Measurements from ENCODE around the gene AKAP10.
"Not testable (repeated sequence)": the region's sequence is repeated elsewhere in the genome, so short reads cannot be mapped to it uniquely, and the experiment has no call there.

The AKAP10 gene, protein sequence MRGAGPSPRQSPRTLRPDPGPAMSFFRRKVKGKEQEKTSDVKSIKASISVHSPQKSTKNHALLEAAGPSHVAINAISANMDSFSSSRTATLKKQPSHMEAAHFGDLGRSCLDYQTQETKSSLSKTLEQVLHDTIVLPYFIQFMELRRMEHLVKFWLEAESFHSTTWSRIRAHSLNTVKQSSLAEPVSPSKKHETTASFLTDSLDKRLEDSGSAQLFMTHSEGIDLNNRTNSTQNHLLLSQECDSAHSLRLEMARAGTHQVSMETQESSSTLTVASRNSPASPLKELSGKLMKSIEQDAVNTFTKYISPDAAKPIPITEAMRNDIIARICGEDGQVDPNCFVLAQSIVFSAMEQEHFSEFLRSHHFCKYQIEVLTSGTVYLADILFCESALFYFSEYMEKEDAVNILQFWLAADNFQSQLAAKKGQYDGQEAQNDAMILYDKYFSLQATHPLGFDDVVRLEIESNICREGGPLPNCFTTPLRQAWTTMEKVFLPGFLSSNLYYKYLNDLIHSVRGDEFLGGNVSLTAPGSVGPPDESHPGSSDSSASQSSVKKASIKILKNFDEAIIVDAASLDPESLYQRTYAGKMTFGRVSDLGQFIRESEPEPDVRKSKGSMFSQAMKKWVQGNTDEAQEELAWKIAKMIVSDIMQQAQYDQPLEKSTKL

DNA sequence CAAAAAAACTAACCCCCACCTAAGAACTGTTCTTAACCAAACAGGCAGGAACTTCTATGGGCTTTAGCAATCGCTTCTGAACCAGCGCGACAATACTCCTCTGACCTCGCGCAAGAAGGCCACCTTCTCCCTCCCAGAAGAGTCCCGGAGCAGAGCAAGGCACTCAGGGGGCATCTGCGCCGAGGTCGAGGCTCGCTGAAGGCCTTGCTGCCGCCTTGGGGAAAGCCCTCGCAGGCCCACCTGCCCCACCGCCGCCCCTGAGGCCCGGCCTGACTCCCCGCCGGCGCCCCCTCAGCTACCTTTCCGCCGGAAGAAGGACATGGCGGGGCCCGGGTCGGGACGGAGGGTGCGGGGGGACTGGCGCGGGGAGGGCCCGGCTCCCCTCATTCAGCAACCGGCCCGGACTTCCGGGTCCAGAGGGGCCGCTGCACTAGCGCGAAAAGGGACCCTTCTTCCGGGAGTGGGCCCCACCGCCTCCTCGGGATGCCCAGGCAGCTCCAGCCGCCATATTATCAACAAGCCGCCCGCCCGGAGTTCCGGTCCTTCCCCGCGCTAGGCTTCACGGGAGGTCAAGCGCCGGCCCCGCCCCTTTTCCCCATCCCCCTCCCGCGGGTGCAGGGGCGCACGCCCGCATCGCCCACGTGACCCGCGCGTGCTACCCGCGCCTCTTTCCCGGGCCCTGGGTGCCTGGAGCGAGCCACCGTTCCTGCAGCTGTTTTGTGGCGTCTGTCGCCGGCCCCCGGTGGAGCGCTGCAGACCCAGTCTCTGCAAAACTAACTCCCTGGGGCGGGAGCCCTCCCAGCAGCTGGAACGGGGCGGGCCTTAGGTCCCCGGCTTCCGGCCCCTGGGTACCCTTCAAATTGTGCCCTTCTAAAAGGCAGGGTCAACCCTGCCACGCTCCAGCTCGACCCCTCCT is at the start of gene AKAP10:
Gene AKAP10, minus strand, starts transcription at position 536 of the 916 bp plus-strand sequence. Its CDS starts 149 bp downstream, at position 387.
- peak; percentile 95 for DNase-seq (ENCODE audit: low read depth)

DNA sequence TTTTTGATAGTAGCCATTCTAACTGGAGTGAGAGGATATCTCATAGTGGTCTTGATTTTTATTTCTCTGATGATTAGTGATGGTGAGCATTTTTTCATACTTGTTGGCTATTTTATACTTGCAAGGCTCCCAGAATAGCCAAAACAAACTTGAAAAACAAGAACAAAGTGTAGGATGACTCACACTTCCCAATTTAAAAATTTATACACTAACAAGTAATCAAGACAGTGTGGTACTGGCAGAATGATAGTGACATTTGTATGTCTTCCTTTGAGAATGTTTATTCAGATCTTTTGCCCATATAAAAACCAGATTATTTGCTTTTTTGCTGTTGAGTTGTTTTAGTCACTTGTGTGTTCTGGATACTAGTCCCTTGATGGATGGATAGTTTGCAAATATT is 49.3 kb upstream of the AKAP10 start:
- no peak for DNase-seq (ENCODE audit: low read depth)

DNA sequence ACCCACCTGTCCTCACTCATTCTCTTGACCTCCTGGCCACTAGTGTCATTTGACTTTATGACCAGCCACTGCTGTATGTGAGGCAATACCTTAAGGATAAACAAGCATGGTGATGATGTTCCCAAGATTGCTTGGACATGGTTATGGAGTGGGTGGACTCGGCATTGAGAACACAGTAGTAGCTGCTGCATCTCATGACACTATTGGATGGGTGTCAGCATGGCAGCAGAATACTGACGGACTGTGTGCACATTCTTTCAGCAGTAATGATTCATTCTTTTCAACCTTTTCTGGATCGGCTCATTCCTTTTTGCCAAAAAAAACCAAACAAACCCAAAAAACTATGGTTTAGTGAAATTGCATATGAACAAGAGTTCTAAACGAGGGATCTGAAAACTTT is 45.1 kb upstream of the AKAP10 start:
- no peak for DNase-seq (ENCODE audit: low read depth)

DNA sequence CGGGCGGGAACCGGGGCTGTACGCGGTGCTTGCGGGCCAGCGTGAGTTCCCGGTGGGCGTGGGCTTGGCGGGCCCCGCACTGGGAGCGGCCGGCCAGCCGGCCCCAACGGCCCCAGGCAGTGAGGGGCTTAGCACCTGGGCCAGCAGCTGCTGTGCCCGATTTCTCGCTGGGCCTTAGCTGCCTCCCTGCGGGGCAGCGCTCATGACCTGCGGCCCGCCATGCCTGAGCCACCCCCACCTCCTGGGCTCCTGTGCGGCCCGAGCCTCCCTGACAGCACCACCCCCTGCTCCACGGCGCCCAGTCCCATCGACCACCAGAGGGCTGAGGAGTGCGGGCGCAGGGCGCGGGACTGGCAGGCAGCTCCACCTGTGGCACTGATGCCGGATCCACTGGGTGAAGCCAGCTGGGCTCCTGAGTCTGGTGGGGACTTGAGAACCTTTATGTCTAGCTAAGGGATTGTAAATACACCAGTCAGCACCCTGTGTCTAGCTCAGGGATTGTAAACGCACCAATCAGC is 38.9 kb upstream of the AKAP10 start:
- not testable (repeated sequence) for DNase-seq (ENCODE audit: low read depth)

DNA sequence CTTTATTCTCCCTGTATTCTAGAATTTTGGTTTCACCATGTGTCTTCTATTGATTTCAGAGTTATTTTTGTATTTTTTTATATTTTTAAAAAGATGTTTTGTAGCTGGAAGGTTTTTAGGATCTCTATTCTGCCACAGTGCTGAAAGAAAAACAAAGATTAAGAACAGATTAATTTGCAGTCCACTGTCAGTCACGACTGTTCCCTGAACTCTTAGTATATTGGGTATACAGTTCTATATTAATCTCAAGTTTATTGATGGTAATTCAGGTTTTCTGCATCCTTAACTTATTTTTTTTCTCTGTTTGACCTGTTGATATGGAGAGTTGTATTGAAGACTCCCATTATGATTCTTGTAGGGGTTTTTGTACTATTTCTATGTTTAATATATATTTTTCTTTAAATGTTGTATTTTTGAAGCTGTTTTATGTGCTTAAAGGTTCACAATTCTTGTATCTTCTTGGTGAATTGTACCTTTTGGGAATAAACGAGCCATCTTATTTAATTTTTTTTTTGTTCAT is 34.4 kb upstream of the AKAP10 start:
- DNase-seq (ENCODE audit: low read depth): no peak

DNA sequence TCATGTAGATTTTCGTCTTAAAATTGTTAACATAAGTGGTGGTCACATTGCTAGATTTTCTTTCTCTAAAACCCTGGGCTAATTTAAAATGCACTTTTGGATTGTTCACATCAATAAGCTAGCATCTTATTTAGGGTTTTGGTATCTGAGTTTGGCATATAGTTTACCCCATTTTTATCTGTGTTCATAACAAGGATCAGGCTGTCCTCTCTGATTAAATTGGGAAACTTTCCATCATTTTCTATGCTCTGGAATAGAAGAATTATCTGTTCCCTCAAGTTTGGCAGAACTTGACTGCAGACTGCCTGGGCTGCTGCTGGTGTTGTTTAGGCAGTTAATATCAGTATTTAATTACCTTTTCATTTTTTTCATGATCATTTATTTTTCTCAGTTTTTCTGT is 33.3 kb upstream of the AKAP10 start:
- DNase-seq (ENCODE audit: low read depth): no peak

DNA sequence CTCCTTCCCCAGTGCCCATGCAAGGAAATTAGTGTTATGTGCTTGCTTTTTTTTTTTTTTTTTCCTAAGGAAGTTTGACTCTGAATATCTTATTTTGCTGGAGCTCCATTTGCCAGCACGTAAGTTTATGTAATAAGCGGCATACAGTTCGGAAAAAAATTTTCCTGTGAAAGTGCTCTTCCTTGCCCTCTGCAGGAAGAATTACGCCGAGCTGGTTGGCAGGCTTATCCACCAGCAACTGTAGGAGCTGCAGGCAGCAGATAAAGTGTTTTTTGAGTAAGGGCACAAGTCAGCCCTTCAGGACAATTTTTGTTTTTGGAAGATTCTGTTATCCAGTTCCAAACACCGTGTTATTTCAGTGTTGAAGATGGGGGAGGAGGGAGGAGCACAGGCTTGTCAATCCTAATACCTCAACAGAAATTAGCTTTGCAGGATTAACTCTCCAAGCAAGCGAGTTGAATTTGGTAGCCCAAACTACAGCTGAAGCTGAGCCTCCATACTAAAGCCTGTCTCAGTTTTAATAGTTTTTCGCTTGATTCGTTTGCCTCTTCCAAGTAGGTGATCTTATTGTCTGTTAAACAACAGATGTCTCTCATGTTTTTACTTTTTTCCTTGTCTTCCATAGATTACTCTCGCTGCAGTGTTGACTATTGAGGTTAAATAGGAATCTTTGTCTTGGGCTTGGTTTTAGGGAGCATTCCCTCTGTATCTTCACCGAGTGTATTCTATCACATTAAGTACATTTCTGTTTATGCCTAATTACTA is 32.7 kb upstream of the AKAP10 start:
- DNase-seq (ENCODE audit: low read depth): no peak

DNA sequence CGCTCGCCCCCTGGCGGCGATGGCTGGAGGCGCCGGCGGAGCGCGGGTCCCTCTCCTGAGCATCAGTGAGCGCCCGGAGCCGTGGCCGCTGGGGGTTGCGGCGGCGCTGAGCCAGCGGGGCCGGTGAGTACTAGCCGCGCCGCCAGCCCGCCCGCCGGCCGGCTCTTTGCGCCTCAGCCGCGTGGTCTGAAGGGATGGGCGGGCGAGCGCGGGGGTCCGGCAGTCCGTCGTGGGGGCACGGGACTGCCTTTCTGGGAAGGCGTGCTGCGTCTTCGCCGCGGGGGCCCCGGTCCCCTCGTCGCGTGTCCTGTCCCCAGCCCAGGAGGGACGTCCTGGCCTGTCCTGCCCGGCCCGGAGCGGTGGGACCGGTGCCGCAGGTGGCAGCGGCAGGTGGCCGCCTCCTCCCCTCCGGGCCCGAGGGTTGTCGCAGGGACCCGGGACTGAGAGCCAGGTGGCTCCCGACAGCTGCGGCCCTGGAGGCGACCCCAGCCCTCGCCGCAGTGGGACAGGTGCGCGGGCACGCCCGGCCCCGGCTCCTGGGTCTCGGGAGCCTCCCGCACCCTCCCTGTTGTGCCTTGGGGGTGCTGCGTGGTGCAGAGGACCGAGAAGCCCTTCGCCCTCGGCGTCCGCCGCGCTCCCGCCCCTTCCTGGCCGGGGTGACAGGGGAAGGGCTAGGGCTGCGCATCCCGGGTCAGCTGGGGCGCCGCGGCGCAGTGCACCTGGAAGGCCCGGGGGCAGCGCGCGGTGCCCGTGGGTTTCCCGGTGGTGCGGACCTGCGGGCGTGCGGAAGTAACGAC is 31.9 kb upstream of the AKAP10 start, which contains the start of gene SPECC1:
Gene SPECC1, plus strand, starts transcription at position 58 of the 797 bp plus-strand sequence. CDS start 87,293 bp downstream, outside the sequence.
- DNase-seq (ENCODE audit: low read depth): peak; percentile 82

DNA sequence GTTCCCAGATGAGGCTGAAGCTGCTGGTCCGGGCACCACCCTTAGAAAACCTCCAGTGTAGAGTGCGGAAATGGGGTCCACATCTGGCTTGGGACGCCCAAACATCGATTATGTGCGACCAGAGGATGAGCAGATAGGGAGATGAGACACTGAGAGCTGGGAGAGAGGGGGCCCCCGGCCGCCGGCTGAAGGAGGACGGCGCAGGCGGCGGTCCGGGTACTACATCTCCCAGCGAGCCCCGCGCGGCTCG is 31.3 kb upstream of the AKAP10 start:
- DNase-seq (ENCODE audit: low read depth): no peak

DNA sequence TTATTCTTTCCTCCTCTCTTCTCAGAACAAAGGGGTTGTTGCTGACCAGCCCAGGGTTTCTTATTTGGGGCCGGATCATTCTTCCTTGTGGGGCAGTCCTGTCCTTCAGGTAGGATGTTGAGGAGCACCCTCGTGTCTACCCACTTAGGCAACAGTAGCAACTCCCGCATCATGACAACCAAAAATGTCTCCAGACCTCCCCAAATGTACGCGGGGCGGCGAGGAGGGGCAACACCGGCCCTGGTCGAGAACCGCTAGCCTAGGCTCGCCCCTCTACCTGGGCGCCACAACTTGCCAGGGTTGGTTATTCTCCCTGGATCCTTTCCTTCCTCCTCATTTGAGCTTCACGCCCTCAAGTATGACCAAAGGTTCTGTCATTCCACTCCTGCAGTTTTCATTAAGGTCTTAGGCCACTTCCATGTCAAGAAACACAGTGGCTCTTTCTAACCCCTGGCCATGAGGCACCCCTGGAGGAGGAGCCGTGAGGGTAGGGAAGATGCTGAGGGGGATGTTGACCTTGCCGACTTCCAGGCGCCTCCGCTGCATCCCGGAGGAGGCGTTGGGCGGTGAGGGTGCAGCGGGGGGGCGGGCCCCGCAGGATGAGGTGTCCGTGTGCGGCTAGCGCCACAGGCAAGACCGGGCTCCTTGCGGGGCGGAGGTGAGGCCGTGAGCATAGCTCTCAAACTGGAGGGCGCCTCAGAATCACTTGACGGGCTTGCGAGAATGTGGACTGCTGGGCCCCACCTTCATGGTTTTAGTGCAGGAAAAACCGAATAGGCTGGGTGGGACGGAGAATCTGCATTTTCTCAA is 30.8 kb upstream of the AKAP10 start:
- DNase-seq (ENCODE audit: low read depth): no peak

DNA sequence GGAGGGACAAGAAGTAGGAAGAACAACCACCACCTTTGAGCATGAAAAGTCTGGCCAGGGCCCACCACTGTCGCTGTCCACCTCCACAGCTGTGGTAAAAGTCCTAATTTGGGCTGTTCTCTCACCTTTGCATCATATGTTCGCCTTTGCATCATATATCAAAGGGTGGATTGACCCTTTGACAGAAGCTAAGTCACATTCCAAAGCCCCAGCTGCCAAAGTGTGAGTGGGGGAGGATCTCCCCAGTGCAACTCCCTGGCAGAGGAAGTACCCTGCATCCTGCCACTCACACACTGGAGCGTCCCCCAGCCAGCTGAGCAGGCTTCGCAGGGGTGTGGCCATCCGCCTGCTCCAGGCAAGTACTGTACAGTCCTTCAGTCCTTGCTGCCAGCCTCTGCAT is 18.9 kb upstream of the AKAP10 start:
- DNase-seq (ENCODE audit: low read depth): no peak

DNA sequence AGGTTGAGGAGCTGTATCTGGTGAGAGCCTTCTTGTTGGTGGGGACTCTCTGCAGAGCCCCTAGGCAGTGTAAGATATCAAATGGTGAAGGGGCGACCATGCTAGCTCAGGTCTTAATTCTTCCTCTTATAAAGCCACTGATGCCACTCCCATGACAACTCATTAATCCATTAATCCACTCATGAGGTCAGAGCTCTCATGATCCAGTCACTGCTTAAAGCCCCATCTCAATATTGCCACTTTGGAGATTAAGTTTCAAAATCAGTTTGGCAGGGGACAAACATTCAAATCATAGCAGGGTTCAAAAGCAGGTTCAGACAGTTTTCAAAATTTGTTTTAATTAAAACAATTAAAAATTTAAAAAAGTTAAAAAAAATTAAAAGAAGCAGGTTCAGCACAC is 18.5 kb upstream of the AKAP10 start:
- no peak for DNase-seq (ENCODE audit: low read depth)

DNA sequence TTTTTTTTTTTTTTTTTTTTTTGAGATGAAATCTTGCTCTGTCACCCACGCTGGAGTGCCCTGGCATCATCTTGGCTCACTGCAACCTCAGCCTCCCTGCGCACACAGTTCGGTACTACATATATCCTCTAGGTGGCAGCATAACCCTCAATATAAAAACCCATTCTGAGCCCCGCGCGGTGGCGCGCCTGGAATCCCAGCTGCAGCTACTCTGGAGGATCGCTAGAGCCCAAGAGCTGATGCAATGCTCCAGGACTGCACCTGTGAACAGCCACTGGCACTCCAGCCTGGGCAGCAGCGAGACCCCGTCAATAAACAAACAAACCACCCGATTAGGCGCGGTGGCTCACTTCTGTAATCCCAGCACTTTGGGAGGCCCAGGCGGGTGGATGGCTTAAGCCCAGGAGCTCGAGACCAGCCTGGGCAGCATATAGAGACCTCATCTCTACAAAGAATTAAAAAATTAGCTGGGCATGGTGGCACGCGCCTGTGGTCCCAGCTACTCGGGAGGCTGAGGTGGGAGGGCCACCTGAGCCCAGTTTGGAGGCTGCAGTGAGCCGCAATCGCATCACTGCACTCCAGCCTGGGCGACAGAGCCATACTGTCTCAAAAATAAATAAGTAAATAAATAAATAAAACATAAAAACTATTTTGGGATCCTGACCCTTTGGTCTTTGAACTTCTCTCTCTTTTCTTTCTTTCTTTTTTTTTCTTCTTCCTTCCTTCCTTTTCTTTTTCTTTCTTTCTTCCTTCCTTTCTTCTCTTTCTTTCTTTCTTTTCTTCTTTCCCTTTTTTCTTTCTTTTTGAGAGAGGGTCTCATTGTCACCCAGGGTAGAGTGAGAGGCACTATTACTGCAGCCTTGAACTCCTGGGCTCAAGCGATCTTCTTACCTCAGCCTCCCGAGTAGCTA is 15.4 kb upstream of the AKAP10 start:
- peak; percentile 65 for DNase-seq (ENCODE audit: low read depth)

DNA sequence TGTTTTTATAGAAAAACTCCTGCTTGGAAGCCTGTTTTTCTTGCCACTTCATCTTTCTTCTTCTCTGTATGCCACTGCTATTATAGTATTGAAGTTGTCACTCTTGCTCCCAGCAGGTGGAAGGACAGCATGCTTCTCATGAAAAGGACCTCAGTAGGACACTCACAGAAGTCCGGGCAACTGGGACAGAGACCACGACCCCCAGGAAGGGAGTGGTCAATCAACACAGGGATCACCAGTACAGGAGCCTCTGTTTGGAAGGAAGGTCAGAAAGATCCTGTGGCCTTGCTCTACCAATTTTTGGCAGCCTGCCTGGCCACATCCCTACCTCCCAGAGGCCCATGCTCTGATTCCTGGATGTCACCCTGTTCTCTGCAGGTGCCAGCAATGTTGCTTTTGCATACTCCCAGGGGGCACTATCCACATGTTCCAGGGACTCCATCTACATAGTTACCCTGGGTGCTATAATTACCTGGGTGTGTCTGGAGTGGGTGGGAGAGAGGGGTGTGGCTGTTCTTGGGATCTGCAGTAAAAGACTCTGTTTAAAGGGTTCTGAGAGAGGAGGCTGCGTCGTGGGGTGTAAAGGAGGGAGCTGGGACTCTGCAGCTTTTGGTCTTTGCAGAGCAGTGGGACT is 13.7 kb upstream of the AKAP10 start:
- no peak for DNase-seq (ENCODE audit: low read depth)

DNA sequence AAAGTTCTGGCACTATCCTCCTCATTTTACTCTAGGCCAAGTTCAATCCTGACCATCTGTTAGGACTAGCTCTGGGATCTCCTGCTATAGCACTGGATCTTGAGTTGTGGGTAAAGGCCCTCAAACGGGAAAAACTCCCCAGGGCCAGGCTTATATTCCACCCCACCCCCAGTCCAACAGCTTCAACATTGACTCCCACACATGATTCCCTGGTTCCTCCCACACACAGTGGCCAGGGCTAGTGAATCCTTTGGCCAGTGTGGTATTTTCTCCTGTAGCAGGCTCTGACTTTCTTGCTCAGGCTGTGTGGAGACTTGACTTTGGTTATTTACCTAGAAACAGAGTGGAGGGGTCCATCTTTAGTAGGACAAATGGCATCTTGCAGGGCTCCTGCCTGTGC is 10.3 kb upstream of the AKAP10 start:
- no peak for DNase-seq (ENCODE audit: low read depth)

DNA sequence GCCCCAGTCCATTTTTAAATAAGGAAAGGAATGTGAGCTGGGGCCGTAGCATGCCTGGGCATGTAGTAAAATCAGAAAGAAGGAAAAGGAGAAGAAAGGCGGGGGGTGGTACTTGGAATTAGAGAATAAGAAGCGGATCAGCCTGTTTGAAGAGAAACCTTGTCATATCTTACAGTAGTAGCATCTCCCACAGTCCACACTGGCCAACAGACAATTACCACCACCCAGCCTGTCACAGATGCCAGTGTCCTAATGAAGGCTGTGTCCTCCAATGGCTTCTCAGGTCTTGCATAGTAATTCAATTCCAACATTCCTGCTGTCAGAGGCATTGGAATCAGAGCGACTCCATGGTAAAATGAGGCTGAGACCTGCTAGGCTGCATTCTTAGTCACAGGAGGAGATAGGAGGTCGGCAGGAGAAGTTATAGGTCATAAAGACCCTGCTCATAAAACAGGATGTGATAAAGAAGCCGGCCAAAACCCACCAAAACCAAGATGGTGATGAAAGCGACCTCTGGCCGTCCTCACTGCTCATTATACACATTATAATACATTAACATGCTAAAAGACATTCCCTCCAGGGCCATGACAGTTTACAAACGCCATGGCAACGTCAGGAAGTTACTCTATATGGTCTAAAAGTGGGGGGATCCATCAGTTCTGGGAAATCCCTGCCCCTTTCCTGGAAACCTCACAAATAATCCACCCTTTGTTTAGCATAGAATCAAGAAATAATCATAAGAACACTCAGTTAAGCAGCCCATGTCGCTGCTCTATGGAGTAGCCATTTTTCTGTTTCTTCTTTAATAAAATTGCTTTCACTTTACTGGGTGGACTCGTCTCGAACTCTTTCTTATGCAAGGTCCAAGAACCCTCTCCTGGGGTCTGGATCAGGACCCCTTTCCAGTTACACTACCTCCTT is 9.6 kb upstream of the AKAP10 start:
- DNase-seq (ENCODE audit: low read depth): no peak

Measured in activated T-cell treated with anti-CD3 and anti-CD28 coated beads for 24 hours (primary cell).